ENCODE measurements around the gene EXOC3L2. TPM values are rescaled to one million over a fixed set of nuclear protein-coding genes. Genes with fewer than 3 reads are reported as not detected.

EXOC3L2 gene
- total and polyA plus RNA-seq, 10 of the 15 experiments (the other 5 are each of a cell fraction or from before 2014, with no cell fraction given): not detected

GRCh38 chr19:45175515-45176345 is 69.5 kb downstream of the EXOC3L2 start:
- WGBS (ENCODE audit: insufficient coverage, insufficient replicate concordance, low lambda C conversion rate, missing lambda C conversion rate): 72% methylated on average over 10 of the region's 10 CpGs
- ChIA-PET SMC1A (ENCODE audit: uncharacterized antibody, unreplicated experiment) (interaction anchor here (1.1 kb wide), 1 partner anchor 11 kb away, joined by 3 read pairs; no protein-coding TSS in a partner anchor), CTCF (interaction anchor here (0.6 kb wide), 1 partner anchor 87 kb away, joined by 3 read pairs; no protein-coding TSS in a partner anchor), POLR2A (no interaction called here), RAD21 (ENCODE audit: unreplicated experiment) (no interaction called here)
- H4K20me1 ChIP-seq (ENCODE audit: control insufficient read depth, insufficient read depth): no peaks in the 10 kb centered on the region
- no peak overlapping the region for H3K9ac ChIP-seq (ENCODE audit: control insufficient read depth, insufficient read depth, low read length)
- H2AFZ ChIP-seq (ENCODE audit: control insufficient read depth, low read depth, low read length): no peak overlapping the region
- no peak for DNase-seq (ENCODE audit: low read depth, low spot score)
- H3K79me2 ChIP-seq (ENCODE audit: control insufficient read depth, insufficient read depth, low read length): peaks cover 30% of the 10 kb centered on the region
- in situ Hi-C loops (cut with MboI) (no loop called here), intact Hi-C loops (cut with micrococcal nuclease; ENCODE audit: unreplicated experiment) (loop anchor here (5.0 kb wide), 2 partner anchors 83 to 98 kb away; partner anchors contain the start of genes GEMIN7, PPP1R37 and ZNF296)
- no TSS peak for BruUV-seq (replicated peaks)
- H3K4me1 ChIP-seq (ENCODE audit: control insufficient read depth, insufficient read depth, low read length): peaks cover 23% of the 10 kb centered on the region
- H3K9me3 ChIP-seq (replicated peaks; ENCODE audit: control insufficient read depth, insufficient read depth, low read length): no peaks in the 10 kb centered on the region
- no peak overlapping the region for H3K4me2 ChIP-seq (ENCODE audit: control insufficient read depth, insufficient read depth)
- no peak for ATAC-seq
- no peak for FAIRE-seq
- TF ChIP-seq IRF4 (IDR thresholded peaks at IDR 0.05; ENCODE audit: low read depth, low read length) (no peak), STAT3 (IDR thresholded peaks at IDR 0.05; ENCODE audit: low read depth, low read length) (no peak), DPF2 (IDR thresholded peaks at IDR 0.05) (no peak), CBX3 (IDR thresholded peaks at IDR 0.05; ENCODE audit: borderline replicate concordance, low read depth) (no peak), ZSCAN29 (IDR thresholded peaks at IDR 0.05) (no peak), ATF7 (IDR thresholded peaks at IDR 0.05; ENCODE audit: low read depth) (no peak), PML (IDR thresholded peaks at IDR 0.05; ENCODE audit: low read length) (no peak), JUND (IDR thresholded peaks at IDR 0.05; ENCODE audit: low read depth, low read length) (no peak), RFX5 (IDR thresholded peaks at IDR 0.05; ENCODE audit: low read depth, low read length) (no peak)
- H3K27me3 ChIP-seq (replicated peaks in 1 of 2; ENCODE audit: control insufficient read depth in 2 of 2, insufficient read depth in 2 of 2, low read length in 1 of 2): no peaks in the 10 kb centered on the region
- H3K4me3 ChIP-seq: no peak overlapping the region
- H3K36me3 ChIP-seq (ENCODE audit: control insufficient read depth in 2 of 2, insufficient read depth in 2 of 2, low read length in 1 of 2): no peaks in the 10 kb centered on the region; a peak in 1 of 4 replicates
- no peak overlapping the region for H3K27ac ChIP-seq (ENCODE audit: control insufficient read depth, insufficient read depth)

Data from GM12878 (cell line).